ENCODE data around the gene ALK. TPM values are rescaled to one million over a fixed set of nuclear protein-coding genes. Genes with fewer than 3 reads are reported as not detected.
"Not testable (repeated sequence)": the region's sequence is repeated elsewhere in the genome, so short reads cannot be mapped to it uniquely, and the experiment has no call there.

The ALK gene
- polyA plus RNA-seq, 3 donors, result 0.02 to 1.0 (median 0.13) TPM

- WGBS, 3 donors, result 82 to 84% (median 83%) methylated on average over 7 of the region's 7 CpGs
- H3K27ac ChIP-seq (ENCODE audit: low read depth, low read length), result no peak overlapping the region
These were observed 658.6 kb downstream of the ALK start for GRCh38 chr2:29262681-29263260.

GRCh38 chr2:29261003-29261402, 660.4 kb downstream of the ALK start:
- no peak overlapping the region for H3K27ac ChIP-seq (ENCODE audit: low read depth, low read length)
- WGBS, 3 donors, result 81 to 83% (median 83%) methylated on average over 3 of the region's 3 CpGs

GRCh38 chr2:29260142-29260772, 661.1 kb downstream of the ALK start:
- 58 to 80% (median 62%) methylated on average over 6 of the region's 6 CpGs for WGBS, 3 donors

GRCh38 chr2:29259221-29259620, 662.2 kb downstream of the ALK start:
- 53 to 74% (median 59%) methylated on average over 4 of the region's 4 CpGs for WGBS, 3 donors
- H3K27ac ChIP-seq (ENCODE audit: low read depth, low read length), result no peak overlapping the region

More at GRCh38 chr2:29260142-29260772, 661.1 kb downstream of the ALK start:
- no peak overlapping the region for H3K27ac ChIP-seq (ENCODE audit: low read depth, low read length)

- no peak overlapping the region for H3K27ac ChIP-seq (ENCODE audit: low read depth, low read length)
- 56 to 78% (median 65%) methylated on average over 2 of the region's 2 CpGs for WGBS, 3 donors
These were observed 666.4 kb downstream of the ALK start for GRCh38 chr2:29255004-29255403.

- 59 to 65% (median 60%) methylated on average over 4 of the region's 4 CpGs for WGBS, 3 donors
- H3K27ac ChIP-seq (ENCODE audit: low read depth, low read length), result not testable (repeated sequence)
These were observed 667.7 kb downstream of the ALK start for GRCh38 chr2:29253495-29254275.

- 61 to 71% (median 70%) methylated on average over 3 of the region's 3 CpGs for whole genome bisulfite sequencing, 3 donors
- H3K27ac ChIP-seq (ENCODE audit: low read depth, low read length), result no peak overlapping the region
These were observed 668.4 kb downstream of the ALK start for GRCh38 chr2:29253026-29253425.

GRCh38 chr2:29251406-29251805, 670.0 kb downstream of the ALK start:
- 91 to 92% (median 92%) methylated on average over 5 of the region's 5 CpGs for WGBS, 3 donors
- no peak overlapping the region for H3K27ac ChIP-seq (ENCODE audit: low read depth, low read length)

GRCh38 chr2:29250977-29251376, 670.4 kb downstream of the ALK start:
- 94 to 98% (median 95%) methylated on average over 5 to 7 of the region's 7 CpGs for WGBS, 3 donors
- H3K27ac ChIP-seq (ENCODE audit: low read depth, low read length), result no peak overlapping the region

GRCh38 chr2:29249666-29250253, 671.6 kb downstream of the ALK start:
- H3K27ac ChIP-seq (ENCODE audit: low read depth, low read length), result no peak overlapping the region
- WGBS, 3 donors, result 48 to 61% (median 51%) methylated on average over 11 of the region's 11 CpGs

- WGBS, 3 donors, result 86 to 88% (median 87%) methylated on average over 6 to 7 of the region's 7 CpGs
- H3K27ac ChIP-seq (ENCODE audit: low read depth, low read length), result no peak overlapping the region
These were observed 674.0 kb downstream of the ALK start for GRCh38 chr2:29247336-29247914.

GRCh38 chr2:29246383-29247300, 674.7 kb downstream of the ALK start:
- no peak overlapping the region for H3K27ac ChIP-seq (ENCODE audit: low read depth, low read length)
- 87 to 90% (median 89%) methylated on average over 35 to 36 of the region's 36 CpGs for WGBS, 3 donors

GRCh38 chr2:29245742-29246382, 675.5 kb downstream of the ALK start:
- H3K27ac ChIP-seq (ENCODE audit: low read depth, low read length), result no peak overlapping the region
- WGBS, 3 donors, result 73 to 83% (median 77%) methylated on average over 7 to 10 of the region's 10 CpGs

- 95 to 98% (median 95%) methylated on average over 3 of the region's 3 CpGs for WGBS, 3 donors
- not testable (repeated sequence) for H3K27ac ChIP-seq (ENCODE audit: low read depth, low read length)
These were observed 676.2 kb downstream of the ALK start for GRCh38 chr2:29245035-29245741.

GRCh38 chr2:29242621-29243375, 678.6 kb downstream of the ALK start:
- WGBS, 3 donors, result 88% methylated on average over 9 of the region's 9 CpGs
- H3K27ac ChIP-seq (ENCODE audit: low read depth, low read length), result no peak overlapping the region

GRCh38 chr2:29241955-29242565, 679.3 kb downstream of the ALK start:
- WGBS, 3 donors, result 80 to 88% (median 81%) methylated on average over 6 of the region's 6 CpGs
- H3K27ac ChIP-seq (ENCODE audit: low read depth, low read length), result no peak overlapping the region

All from adipose tissue (tissue), 3 donors.